ENCODE data around the gene ABHD17B. TPM values are rescaled to one million over a fixed set of nuclear protein-coding genes. Genes with fewer than 3 reads are reported as not detected.

ABHD17B gene
- total and polyA plus RNA-seq, 2 donors (not counting 1 experiment from before 2014, with no cell fraction given), result 14.6 to 20.6 TPM

DNA sequence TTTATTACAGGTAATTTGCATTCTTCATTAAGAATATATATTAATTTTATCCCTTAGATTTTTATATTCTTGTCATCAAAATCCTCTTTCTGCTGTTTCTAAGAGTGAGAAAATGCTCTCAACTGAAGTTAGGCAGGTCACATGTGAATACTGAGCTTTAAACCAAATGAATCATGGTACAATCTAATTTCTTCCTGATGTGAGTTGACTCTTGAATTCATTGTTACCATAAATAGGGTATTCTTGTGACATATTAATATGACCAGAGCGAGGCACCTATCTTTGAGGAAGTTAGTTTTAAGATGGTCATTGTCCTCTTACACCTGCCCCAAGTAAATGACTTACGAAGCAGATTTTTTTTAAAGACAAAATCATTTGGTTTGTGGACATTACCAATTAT, 17.8 kb upstream of the ABHD17B start:
- Histone ChIP-seq H3K4me3 (replicated peaks in 1 of 4; ENCODE audit: control extremely low read depth in 1 of 4, insufficient read depth in 1 of 4, low read depth in 3 of 4, low read length in 4 of 4) (no peak overlapping the region), H3K27ac (ENCODE audit: insufficient read depth, low read length) (no peak overlapping the region), H3K79me2 (ENCODE audit: control insufficient read depth, insufficient read depth, low read length) (peaks cover 4% of the 10 kb centered on the region), H2AFZ (ENCODE audit: low read length) (no peak overlapping the region), H3K4me2 (ENCODE audit: extremely low read depth, insufficient read depth, low read length) (no peak overlapping the region), H3K9me3 (ENCODE audit: control insufficient read depth, insufficient read depth, low read depth, low read length) (no peaks in the 10 kb centered on the region), H4K20me1 (ENCODE audit: control insufficient read depth, extremely low read depth, insufficient read depth, low read length) (no peaks in the 10 kb centered on the region), H3K36me3 (ENCODE audit: control insufficient read depth, insufficient read depth, low read length) (no peaks in the 10 kb centered on the region), H3K27me3 (ENCODE audit: control insufficient read depth, insufficient read depth, low read length) (no peaks in the 10 kb centered on the region), H3K9ac (ENCODE audit: insufficient read depth, low read length) (no peak overlapping the region), H3K4me1 (ENCODE audit: control insufficient read depth, extremely low read depth, insufficient read depth, low read length) (peaks cover 2% of the 10 kb centered on the region)
- TF ChIP-seq EZH2 (IDR thresholded peaks at IDR 0.05; ENCODE audit: low read length, missing control alignments), result no peak
- TF ChIP-seq, protein P1, sequence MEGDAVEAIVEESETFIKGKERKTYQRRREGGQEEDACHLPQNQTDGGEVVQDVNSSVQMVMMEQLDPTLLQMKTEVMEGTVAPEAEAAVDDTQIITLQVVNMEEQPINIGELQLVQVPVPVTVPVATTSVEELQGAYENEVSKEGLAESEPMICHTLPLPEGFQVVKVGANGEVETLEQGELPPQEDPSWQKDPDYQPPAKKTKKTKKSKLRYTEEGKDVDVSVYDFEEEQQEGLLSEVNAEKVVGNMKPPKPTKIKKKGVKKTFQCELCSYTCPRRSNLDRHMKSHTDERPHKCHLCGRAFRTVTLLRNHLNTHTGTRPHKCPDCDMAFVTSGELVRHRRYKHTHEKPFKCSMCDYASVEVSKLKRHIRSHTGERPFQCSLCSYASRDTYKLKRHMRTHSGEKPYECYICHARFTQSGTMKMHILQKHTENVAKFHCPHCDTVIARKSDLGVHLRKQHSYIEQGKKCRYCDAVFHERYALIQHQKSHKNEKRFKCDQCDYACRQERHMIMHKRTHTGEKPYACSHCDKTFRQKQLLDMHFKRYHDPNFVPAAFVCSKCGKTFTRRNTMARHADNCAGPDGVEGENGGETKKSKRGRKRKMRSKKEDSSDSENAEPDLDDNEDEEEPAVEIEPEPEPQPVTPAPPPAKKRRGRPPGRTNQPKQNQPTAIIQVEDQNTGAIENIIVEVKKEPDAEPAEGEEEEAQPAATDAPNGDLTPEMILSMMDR (conservative IDR thresholded peaks at IDR 0.05 in 1 of 2, IDR thresholded peaks at IDR 0.05 in 1 of 2; ENCODE audit: low read depth in 1 of 2, low read length in 2 of 2), result no peak
- DNase-seq (ENCODE audit: low read depth in 2 of 2), result no peak

DNA sequence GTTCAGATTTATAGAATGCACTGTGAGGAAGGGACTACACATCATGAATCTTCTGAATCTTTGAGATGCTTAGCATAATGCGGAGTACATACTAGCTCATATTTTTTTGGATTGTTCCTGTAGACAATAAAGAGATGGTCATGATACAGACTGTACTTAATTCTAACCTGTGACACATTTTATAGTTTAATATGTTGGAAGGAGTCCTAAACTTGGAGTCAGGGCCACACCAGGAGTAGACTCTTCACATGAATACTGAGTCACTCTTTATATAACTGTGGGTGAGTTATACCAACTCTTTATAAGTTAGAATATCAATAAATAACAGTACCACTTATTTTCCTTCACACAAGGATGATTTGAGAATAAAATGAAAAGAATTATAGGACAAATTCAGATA, 17.4 kb upstream of the ABHD17B start:
- no peak overlapping the region for H3K4me3 ChIP-seq (replicated peaks in 1 of 4; ENCODE audit: control extremely low read depth in 1 of 4, insufficient read depth in 1 of 4, low read depth in 3 of 4, low read length in 4 of 4)
- peaks cover 4% of the 10 kb centered on the region for H3K79me2 ChIP-seq (ENCODE audit: control insufficient read depth, insufficient read depth, low read length)
- no peaks in the 10 kb centered on the region for H3K36me3 ChIP-seq (ENCODE audit: control insufficient read depth, insufficient read depth, low read length)
- TF ChIP-seq EZH2 (IDR thresholded peaks at IDR 0.05; ENCODE audit: low read length, missing control alignments), result no peak
- no peak overlapping the region for H3K27ac ChIP-seq (ENCODE audit: insufficient read depth, low read length)
- no peaks in the 10 kb centered on the region for H3K9me3 ChIP-seq (ENCODE audit: control insufficient read depth, insufficient read depth, low read depth, low read length)
- H4K20me1 ChIP-seq (ENCODE audit: control insufficient read depth, extremely low read depth, insufficient read depth, low read length), result no peaks in the 10 kb centered on the region
- no peak overlapping the region for H3K9ac ChIP-seq (ENCODE audit: insufficient read depth, low read length)
- H2AFZ ChIP-seq (ENCODE audit: low read length), result no peak overlapping the region
- peaks cover 2% of the 10 kb centered on the region for H3K4me1 ChIP-seq (ENCODE audit: control insufficient read depth, extremely low read depth, insufficient read depth, low read length)
- no peak overlapping the region for H3K4me2 ChIP-seq (ENCODE audit: extremely low read depth, insufficient read depth, low read length)
- DNase-seq (ENCODE audit: low read depth in 2 of 2), result no peak
- no peaks in the 10 kb centered on the region for H3K27me3 ChIP-seq (ENCODE audit: control insufficient read depth, insufficient read depth, low read length)

DNA sequence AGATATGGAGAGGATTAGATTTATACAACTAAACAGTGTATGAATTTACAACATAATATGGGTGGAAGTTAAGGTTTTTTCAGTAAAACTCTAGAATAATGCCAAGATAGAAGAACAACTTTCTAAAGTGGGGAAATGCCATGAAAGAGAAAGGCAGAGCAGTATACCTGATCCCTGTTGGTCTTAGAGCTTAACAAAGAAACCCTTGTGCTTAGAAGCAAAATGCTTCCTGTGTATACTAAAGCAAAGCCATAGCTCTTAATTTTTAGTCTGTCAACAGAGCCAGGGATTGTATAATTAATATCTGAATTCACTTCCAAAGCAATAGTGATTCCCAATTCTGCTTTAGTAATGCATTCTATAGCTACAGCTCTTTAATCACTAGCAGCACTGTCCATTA, 14.8 kb upstream of the ABHD17B start:
- TF ChIP-seq EZH2 (IDR thresholded peaks at IDR 0.05; ENCODE audit: low read length, missing control alignments), result no peak
- TF ChIP-seq, protein P1 (conservative IDR thresholded peaks at IDR 0.05 in 1 of 2, IDR thresholded peaks at IDR 0.05 in 1 of 2; ENCODE audit: low read depth in 1 of 2, low read length in 2 of 2), result no peak
- Histone ChIP-seq H3K36me3 (ENCODE audit: control insufficient read depth, insufficient read depth, low read length) (no peaks in the 10 kb centered on the region), H2AFZ (ENCODE audit: low read length) (no peak overlapping the region), H3K9me3 (ENCODE audit: control insufficient read depth, insufficient read depth, low read depth, low read length) (no peaks in the 10 kb centered on the region), H3K4me3 (replicated peaks in 1 of 4; ENCODE audit: control extremely low read depth in 1 of 4, insufficient read depth in 1 of 4, low read depth in 3 of 4, low read length in 4 of 4) (no peak overlapping the region), H3K4me1 (ENCODE audit: control insufficient read depth, extremely low read depth, insufficient read depth, low read length) (peaks cover 2% of the 10 kb centered on the region), H4K20me1 (ENCODE audit: control insufficient read depth, extremely low read depth, insufficient read depth, low read length) (no peaks in the 10 kb centered on the region), H3K4me2 (ENCODE audit: extremely low read depth, insufficient read depth, low read length) (no peak overlapping the region), H3K27me3 (ENCODE audit: control insufficient read depth, insufficient read depth, low read length) (no peaks in the 10 kb centered on the region), H3K27ac (ENCODE audit: insufficient read depth, low read length) (no peak overlapping the region), H3K79me2 (ENCODE audit: control insufficient read depth, insufficient read depth, low read length) (peaks cover 5% of the 10 kb centered on the region), H3K9ac (ENCODE audit: insufficient read depth, low read length) (no peak overlapping the region)
- DNase-seq (ENCODE audit: low read depth in 2 of 2), result no peak

All from fibroblast of lung (primary cell).